Activated CD4-positive, alpha-beta T cell treated with anti-CD3 and anti-CD28 coated beads, Interleukin-2, amount 50 U/mL, for 1 hour (primary cell): ENCODE results near the gene LACTB.

Experiments
- DNase-seq: peaks from one replicate; pipeline ENCODE4 v3.0.0-alpha.2; 2020

LACTB gene

GRCh38 chr15:63181648-63182047, 60.0 kb downstream of the LACTB start:
- no peak for DNase-seq

GRCh38 chr15:63185206-63185605, 63.5 kb downstream of the LACTB start:
- DNase-seq, result no peak

GRCh38 chr15:63186065-63186464, 64.4 kb downstream of the LACTB start:
- DNase-seq, result no peak

GRCh38 chr15:63187589-63188226, 66.0 kb downstream of the LACTB start:
- no peak for DNase-seq

- no peak for DNase-seq
Observed at GRCh38 chr15:63188247-63188925, 66.7 kb downstream of the LACTB start.

GRCh38 chr15:63188926-63189871, 67.5 kb downstream of the LACTB start, which contains the start of gene RAB8B:
RAB8B (plus strand) TSS chr15:63189606; CDS start chr15:63189625, 19 bp downstream.
- DNase-seq, result peak; percentile 98

GRCh38 chr15:63189941-63190768, 68.5 kb downstream of the LACTB start:
- no peak for DNase-seq

- DNase-seq, result no peak
Observed at GRCh38 chr15:63190769-63191649, 69.3 kb downstream of the LACTB start.
